HCT116 (cell line): ENCODE results near the gene MYO1F.

Experiments
- EZH2phosphoT487 ChIP-seq: fragments of 200-600 bp; IDR thresholded peaks from 2 replicates; pipeline ENCODE4 v1.6.1; 2018; ENCODE audit warnings: antibody characterized with exemption, borderline replicate concordance
- RAD21 ChIP-seq: IDR thresholded peaks from 2 replicates; pipeline ENCODE4 v1.6.1; 2012; ENCODE audit warnings: low read depth, mild to moderate bottlenecking
- SIN3A ChIP-seq: IDR thresholded peaks from 2 replicates; pipeline ENCODE4 v1.6.1; 2012; ENCODE audit warnings: low read depth
- SRF ChIP-seq: IDR thresholded peaks from 2 replicates; pipeline ENCODE4 v1.6.1; 2012; ENCODE audit warnings: low read depth
- TF ChIP-seq, protein P1 (sequence below), 3 experiments: fragments of 200-600 bp in 1 of 3; sonication (generic) in 1 of 3; IDR thresholded peaks in 2 of 3; conservative IDR thresholded peaks in 1 of 3; 2 replicates each; pipeline ENCODE4 v1.5.1; 2012 to 2017; ENCODE audit warnings: low read depth in 2 of 3, low read length in 2 of 3, antibody characterized with exemption in 1 of 3, borderline replicate concordance in 1 of 3, control low read depth in 1 of 3, mild to moderate bottlenecking in 1 of 3, mixed read lengths in 1 of 3, mixed run types in 1 of 3, moderate library complexity in 1 of 3; ENCODE audit not compliant: insufficient read depth in 1 of 3

DNA sequence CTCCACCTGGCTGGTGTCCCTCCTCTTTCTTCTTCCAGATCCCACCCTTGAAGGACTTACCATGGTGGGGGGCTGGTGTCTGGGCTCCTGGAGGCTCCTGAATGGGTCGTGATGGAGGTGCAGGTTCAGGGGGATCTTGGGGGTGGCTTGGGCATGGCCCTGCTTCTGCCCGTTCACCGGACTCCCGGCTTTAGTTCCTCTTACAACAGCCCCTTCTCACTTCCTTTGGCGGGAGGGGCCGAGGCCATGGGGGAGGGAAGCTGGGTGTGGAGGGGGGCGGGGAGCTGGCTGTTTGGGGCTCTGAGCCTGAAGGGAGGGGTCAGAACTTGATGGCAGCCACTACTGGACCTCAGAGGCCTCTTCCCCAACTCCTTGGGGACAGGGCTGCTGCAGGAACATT lies at the start of gene MYO1F:
- TF ChIP-seq, protein P1, sequence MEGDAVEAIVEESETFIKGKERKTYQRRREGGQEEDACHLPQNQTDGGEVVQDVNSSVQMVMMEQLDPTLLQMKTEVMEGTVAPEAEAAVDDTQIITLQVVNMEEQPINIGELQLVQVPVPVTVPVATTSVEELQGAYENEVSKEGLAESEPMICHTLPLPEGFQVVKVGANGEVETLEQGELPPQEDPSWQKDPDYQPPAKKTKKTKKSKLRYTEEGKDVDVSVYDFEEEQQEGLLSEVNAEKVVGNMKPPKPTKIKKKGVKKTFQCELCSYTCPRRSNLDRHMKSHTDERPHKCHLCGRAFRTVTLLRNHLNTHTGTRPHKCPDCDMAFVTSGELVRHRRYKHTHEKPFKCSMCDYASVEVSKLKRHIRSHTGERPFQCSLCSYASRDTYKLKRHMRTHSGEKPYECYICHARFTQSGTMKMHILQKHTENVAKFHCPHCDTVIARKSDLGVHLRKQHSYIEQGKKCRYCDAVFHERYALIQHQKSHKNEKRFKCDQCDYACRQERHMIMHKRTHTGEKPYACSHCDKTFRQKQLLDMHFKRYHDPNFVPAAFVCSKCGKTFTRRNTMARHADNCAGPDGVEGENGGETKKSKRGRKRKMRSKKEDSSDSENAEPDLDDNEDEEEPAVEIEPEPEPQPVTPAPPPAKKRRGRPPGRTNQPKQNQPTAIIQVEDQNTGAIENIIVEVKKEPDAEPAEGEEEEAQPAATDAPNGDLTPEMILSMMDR (IDR thresholded peaks at IDR 0.05 in 2 of 3, conservative IDR thresholded peaks at IDR 0.05 in 1 of 3; ENCODE audit: borderline replicate concordance in 1 of 3, insufficient read depth in 1 of 3, low read depth in 2 of 3, low read length in 2 of 3) = no peak
- no peak for TF ChIP-seq SRF
- TF ChIP-seq SIN3A = no peak
- TF ChIP-seq EZH2phosphoT487 = no peak
- no peak for TF ChIP-seq RAD21
